ENCODE data around the gene DLG1.
"Not testable (repeated sequence)": the region's sequence is repeated elsewhere in the genome, so short reads cannot be mapped to it uniquely, and the experiment has no call there.

Gene DLG1

DNA sequence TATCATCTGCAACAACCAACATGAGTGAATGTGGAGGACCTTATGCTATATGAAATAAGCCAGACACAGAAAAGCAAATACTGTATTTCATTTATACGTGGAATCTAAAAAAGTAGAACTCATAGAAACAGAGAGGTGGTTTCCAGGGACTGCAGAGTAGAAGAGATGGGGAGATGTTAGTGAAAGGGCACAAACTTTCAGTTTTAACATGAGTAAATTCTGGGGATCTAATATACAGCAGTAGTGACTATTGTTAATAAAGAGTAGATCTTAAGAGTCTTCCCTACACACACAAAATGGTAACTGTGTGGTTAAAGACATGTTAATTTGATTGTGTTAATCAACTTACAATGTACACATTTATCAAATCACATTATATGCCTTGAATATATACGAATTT lies 247.9 kb downstream of the DLG1 start:
- peaks cover 43% of the 10 kb centered on the region for H3K36me3 ChIP-seq (ENCODE audit: insufficient read depth, insufficient read length, low read length)
- no peak overlapping the region for H3K4me3 ChIP-seq (ENCODE audit: insufficient read length, low read depth)
- DNase-seq (ENCODE audit: low read depth, low spot score): no peak
- H3K9ac ChIP-seq (ENCODE audit: insufficient read length, low read depth): no peak overlapping the region
- TF ChIP-seq ZNF274 (IDR thresholded peaks at IDR 0.05; ENCODE audit: low read depth, low read length) (no peak), YY1 (IDR thresholded peaks at IDR 0.05; ENCODE audit: insufficient read depth, insufficient read length) (no peak), SUZ12 (IDR thresholded peaks at IDR 0.05; ENCODE audit: extremely low read depth, insufficient read depth, insufficient read length) (no peak)
- no peaks in the 10 kb centered on the region for H3K27me3 ChIP-seq (ENCODE audit: insufficient read depth, insufficient read length)
- H3K4me1 ChIP-seq (ENCODE audit: insufficient read depth, insufficient read length): no peaks in the 10 kb centered on the region
- H3K9me3 ChIP-seq (ENCODE audit: insufficient read depth, low read length): no peaks in the 10 kb centered on the region

DNA sequence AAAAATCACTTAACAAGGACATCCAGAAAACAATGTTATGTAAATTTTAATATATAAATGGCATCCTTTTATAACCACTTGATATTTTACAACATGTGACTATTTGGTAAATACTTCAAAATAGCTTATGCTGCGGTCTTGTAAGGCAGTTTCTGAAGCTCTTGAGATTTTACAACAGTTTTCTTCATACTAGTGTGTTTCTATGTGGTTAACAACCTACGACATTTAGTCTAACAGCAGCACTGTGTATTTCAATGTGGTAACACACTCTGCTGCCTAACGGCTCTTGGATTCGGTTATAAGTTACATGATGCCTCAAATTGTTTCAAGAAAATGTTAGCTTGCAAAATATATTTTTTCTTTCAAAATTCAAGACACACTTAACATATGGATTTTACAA lies 255.9 kb downstream of the DLG1 start:
- Histone ChIP-seq H3K27me3 (ENCODE audit: insufficient read depth, insufficient read length) (no peaks in the 10 kb centered on the region), H3K9ac (ENCODE audit: insufficient read length, low read depth) (no peak overlapping the region), H3K4me1 (ENCODE audit: insufficient read depth, insufficient read length) (no peaks in the 10 kb centered on the region), H3K9me3 (ENCODE audit: insufficient read depth, low read length) (no peaks in the 10 kb centered on the region), H3K4me3 (ENCODE audit: insufficient read length, low read depth) (no peak overlapping the region), H3K36me3 (ENCODE audit: insufficient read depth, insufficient read length, low read length) (peaks cover 18% of the 10 kb centered on the region)
- DNase-seq (ENCODE audit: low read depth, low spot score): no peak
- no peak for TF ChIP-seq SUZ12 (IDR thresholded peaks at IDR 0.05; ENCODE audit: extremely low read depth, insufficient read depth, insufficient read length)
- TF ChIP-seq ZNF274 (IDR thresholded peaks at IDR 0.05; ENCODE audit: low read depth, low read length): no peak
- no peak for TF ChIP-seq YY1 (IDR thresholded peaks at IDR 0.05; ENCODE audit: insufficient read depth, insufficient read length)

DNA sequence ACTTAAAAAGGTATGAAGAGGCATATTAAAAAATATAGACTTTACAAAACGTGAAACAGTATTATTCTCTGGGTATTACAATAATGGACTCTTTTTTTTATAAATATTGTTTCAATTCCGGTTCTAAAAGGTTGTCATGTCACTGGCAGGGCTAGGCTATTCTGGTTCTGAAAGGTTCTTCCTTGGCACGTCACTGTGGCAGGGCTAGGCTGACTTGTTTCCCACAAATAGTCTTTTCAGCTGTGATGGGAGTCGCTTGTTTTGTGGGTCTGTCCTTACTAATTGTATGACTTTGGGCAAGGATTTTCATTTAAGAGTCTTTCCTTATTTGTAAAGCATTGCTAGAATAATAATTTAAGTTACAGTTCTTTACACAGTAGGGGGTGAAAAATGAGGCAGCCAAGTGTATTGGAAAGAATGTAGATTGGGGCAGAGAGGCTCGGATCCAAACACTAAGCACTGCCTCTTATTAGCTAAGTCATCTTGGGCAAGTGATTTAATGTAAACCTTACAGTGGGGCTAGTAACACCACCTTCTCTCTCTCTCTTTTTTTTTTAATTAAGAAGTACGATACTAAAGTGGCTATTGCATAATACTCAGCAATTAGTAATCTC lies 256.4 kb downstream of the DLG1 start:
- DNase-seq (ENCODE audit: low read depth, low spot score): no peak

DNA sequence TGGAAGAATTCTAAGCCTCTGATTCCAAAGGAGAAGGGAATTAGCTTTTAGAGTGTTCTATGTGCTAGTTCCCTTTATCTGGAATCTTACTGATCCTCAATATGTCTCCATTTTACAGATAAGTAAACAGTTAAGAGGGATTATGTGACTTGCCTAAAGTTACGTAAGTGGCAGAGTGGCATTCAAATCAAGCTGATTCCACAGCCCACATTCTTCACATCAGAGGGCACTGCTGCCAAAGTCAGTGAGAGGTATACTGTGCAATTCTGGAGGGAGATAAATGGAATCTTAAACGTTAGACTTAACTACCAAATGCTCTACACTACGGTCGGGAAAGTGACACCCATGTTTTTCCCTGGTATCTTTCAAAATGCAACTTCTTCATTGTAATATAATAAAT lies 257.8 kb downstream of the DLG1 start:
- Histone ChIP-seq H3K27me3 (ENCODE audit: insufficient read depth, insufficient read length) (no peaks in the 10 kb centered on the region), H3K4me1 (ENCODE audit: insufficient read depth, insufficient read length) (no peaks in the 10 kb centered on the region), H3K36me3 (ENCODE audit: insufficient read depth, insufficient read length, low read length) (peaks cover 11% of the 10 kb centered on the region), H3K4me3 (ENCODE audit: insufficient read length, low read depth) (no peak overlapping the region), H3K9me3 (ENCODE audit: insufficient read depth, low read length) (no peaks in the 10 kb centered on the region), H3K9ac (ENCODE audit: insufficient read length, low read depth) (no peak overlapping the region)
- no peak for TF ChIP-seq YY1 (IDR thresholded peaks at IDR 0.05; ENCODE audit: insufficient read depth, insufficient read length)
- TF ChIP-seq SUZ12 (IDR thresholded peaks at IDR 0.05; ENCODE audit: extremely low read depth, insufficient read depth, insufficient read length): no peak
- no peak for TF ChIP-seq ZNF274 (IDR thresholded peaks at IDR 0.05; ENCODE audit: low read depth, low read length)
- DNase-seq (ENCODE audit: low read depth, low spot score): no peak

More for the DNA sequence above, 256.4 kb downstream of the DLG1 start:
- TF ChIP-seq YY1 (IDR thresholded peaks at IDR 0.05; ENCODE audit: insufficient read depth, insufficient read length) (no peak), ZNF274 (IDR thresholded peaks at IDR 0.05; ENCODE audit: low read depth, low read length) (no peak), SUZ12 (IDR thresholded peaks at IDR 0.05; ENCODE audit: extremely low read depth, insufficient read depth, insufficient read length) (no peak)
- no peak overlapping the region for H3K9ac ChIP-seq (ENCODE audit: insufficient read length, low read depth)
- peaks cover 18% of the 10 kb centered on the region for H3K36me3 ChIP-seq (ENCODE audit: insufficient read depth, insufficient read length, low read length)
- H3K9me3 ChIP-seq (ENCODE audit: insufficient read depth, low read length): no peaks in the 10 kb centered on the region
- H3K27me3 ChIP-seq (ENCODE audit: insufficient read depth, insufficient read length): no peaks in the 10 kb centered on the region
- H3K4me1 ChIP-seq (ENCODE audit: insufficient read depth, insufficient read length): no peaks in the 10 kb centered on the region
- no peak overlapping the region for H3K4me3 ChIP-seq (ENCODE audit: insufficient read length, low read depth)

DNA sequence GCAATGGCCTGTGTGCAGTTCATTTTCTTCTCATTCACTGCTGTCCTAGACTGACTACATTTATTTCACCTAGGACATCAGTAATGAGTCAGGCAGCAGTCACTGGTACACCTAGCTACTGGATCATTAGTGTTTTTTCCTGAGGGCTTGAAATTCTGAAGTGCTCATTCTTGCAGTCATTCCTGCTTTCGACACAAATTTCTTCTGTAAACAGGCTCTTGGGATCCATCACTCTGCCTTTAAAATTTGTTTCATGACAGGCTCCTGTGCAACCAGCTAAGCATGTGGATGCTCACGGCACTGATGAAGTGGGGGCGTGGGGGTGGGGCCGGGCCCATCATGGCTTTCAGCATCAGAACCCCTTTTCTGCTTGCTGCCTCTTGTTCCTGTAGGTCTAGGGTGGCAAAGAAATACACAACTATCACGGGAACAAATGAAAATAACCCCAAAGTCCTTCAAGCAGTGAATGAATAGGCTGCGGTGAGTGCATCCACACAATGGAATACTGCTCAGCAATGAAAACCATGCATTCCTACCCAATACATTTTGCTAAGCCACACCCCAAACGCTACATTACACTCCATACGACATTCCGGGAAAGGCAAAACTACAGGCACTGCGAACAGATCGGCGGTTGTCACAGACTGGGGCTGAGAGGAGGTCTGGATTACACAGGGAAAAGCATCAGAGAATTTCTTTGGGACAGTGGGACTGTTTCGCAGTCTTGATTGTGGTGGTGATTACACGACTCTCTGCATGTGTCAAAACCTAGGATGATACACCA lies 259.5 kb downstream of the DLG1 start:
- Histone ChIP-seq H3K4me3 (ENCODE audit: insufficient read length, low read depth) (no peak overlapping the region), H3K36me3 (ENCODE audit: insufficient read depth, insufficient read length, low read length) (peaks cover 4% of the 10 kb centered on the region), H3K4me1 (ENCODE audit: insufficient read depth, insufficient read length) (no peaks in the 10 kb centered on the region), H3K27me3 (ENCODE audit: insufficient read depth, insufficient read length) (no peaks in the 10 kb centered on the region), H3K9me3 (ENCODE audit: insufficient read depth, low read length) (no peaks in the 10 kb centered on the region), H3K9ac (ENCODE audit: insufficient read length, low read depth) (no peak overlapping the region)
- no peak for DNase-seq (ENCODE audit: low read depth, low spot score)
- TF ChIP-seq YY1 (IDR thresholded peaks at IDR 0.05; ENCODE audit: insufficient read depth, insufficient read length): no peak
- no peak for TF ChIP-seq SUZ12 (IDR thresholded peaks at IDR 0.05; ENCODE audit: extremely low read depth, insufficient read depth, insufficient read length)
- TF ChIP-seq ZNF274 (IDR thresholded peaks at IDR 0.05; ENCODE audit: low read depth, low read length): no peak

DNA sequence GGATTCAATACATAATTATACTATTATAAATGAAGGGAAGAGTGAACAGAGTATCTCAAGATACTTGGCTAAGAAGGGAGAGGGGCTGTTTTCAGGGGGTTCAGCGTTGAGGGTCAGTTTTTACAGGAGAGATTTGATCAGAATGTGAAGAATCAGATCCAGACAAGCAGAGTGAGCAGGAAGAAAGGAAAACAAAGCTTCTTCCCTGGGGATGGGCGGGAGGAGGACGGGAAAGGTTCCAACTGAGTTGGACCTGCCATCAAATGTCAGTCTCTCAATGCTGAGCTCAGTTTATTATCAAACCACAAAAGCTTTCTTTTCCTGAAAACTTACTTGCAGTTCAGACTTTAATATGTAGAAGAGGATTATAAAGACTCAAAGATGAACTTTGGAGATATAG lies 262.8 kb downstream of the DLG1 start:
- TF ChIP-seq YY1 (IDR thresholded peaks at IDR 0.05; ENCODE audit: insufficient read depth, insufficient read length) (no peak), ZNF274 (IDR thresholded peaks at IDR 0.05; ENCODE audit: low read depth, low read length) (no peak), SUZ12 (IDR thresholded peaks at IDR 0.05; ENCODE audit: extremely low read depth, insufficient read depth, insufficient read length) (no peak)
- no peak for DNase-seq (ENCODE audit: low read depth, low spot score)
- no peaks in the 10 kb centered on the region for H3K4me1 ChIP-seq (ENCODE audit: insufficient read depth, insufficient read length)
- peaks cover 4% of the 10 kb centered on the region for H3K27me3 ChIP-seq (ENCODE audit: insufficient read depth, insufficient read length)
- no peaks in the 10 kb centered on the region for H3K9me3 ChIP-seq (ENCODE audit: insufficient read depth, low read length)
- H3K4me3 ChIP-seq (ENCODE audit: insufficient read length, low read depth): no peak overlapping the region
- no peak overlapping the region for H3K9ac ChIP-seq (ENCODE audit: insufficient read length, low read depth)
- H3K36me3 ChIP-seq (ENCODE audit: insufficient read depth, insufficient read length, low read length): no peaks in the 10 kb centered on the region

DNA sequence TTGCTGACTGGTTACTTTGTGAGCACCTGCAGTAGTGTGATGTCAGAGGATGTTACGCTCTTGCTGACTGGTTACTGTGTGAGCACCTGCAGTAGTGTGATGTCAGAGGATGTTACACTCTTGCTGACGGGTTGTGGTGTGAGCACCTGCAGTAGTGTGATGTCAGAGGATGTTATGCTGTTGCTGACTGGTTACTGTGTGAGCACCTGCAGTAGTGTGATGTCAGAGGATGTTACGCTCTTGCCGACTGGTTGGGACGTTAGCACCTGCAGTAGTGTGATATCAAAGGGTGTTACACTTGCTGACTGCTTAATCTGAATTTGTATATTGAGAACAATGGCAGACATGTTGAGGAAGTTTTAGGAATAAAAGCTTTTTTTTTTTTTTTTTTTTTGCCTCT lies 263.6 kb downstream of the DLG1 start:
- DNase-seq (ENCODE audit: low read depth, low spot score); H3K9me3 ChIP-seq (ENCODE audit: insufficient read depth, low read length); H3K4me1 ChIP-seq (ENCODE audit: insufficient read depth, insufficient read length); H3K9ac ChIP-seq (ENCODE audit: insufficient read length, low read depth); H3K4me3 ChIP-seq (ENCODE audit: insufficient read length, low read depth); H3K27me3 ChIP-seq (ENCODE audit: insufficient read depth, insufficient read length); H3K36me3 ChIP-seq (ENCODE audit: insufficient read depth, insufficient read length, low read length): not testable (repeated sequence)

DNA sequence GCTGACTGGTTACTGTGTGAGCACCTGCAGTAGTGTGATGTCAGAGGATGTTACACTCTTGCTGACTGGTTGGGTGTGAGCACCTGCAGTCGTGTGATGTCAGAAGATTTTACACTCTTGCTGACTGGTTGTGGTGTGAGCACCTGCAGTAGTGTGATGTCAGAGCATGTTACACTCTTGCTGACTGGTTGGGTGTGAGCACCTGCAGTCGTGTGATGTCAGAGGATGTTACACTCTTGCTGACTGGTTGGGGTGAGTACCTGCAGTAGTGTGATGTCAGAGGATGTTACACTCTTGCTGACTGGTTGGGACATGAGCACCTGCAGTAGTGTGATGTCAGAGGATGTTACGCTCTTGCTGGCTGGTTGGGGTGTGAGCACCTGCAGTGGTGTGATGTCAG lies 264.6 kb downstream of the DLG1 start:
- H3K36me3 ChIP-seq (ENCODE audit: insufficient read depth, insufficient read length, low read length); H3K4me3 ChIP-seq (ENCODE audit: insufficient read length, low read depth); H3K27me3 ChIP-seq (ENCODE audit: insufficient read depth, insufficient read length); H3K9ac ChIP-seq (ENCODE audit: insufficient read length, low read depth); DNase-seq (ENCODE audit: low read depth, low spot score); H3K4me1 ChIP-seq (ENCODE audit: insufficient read depth, insufficient read length); H3K9me3 ChIP-seq (ENCODE audit: insufficient read depth, low read length): not testable (repeated sequence)
